ENCODE results near the gene ARRB1.

Gene ARRB1

DNA sequence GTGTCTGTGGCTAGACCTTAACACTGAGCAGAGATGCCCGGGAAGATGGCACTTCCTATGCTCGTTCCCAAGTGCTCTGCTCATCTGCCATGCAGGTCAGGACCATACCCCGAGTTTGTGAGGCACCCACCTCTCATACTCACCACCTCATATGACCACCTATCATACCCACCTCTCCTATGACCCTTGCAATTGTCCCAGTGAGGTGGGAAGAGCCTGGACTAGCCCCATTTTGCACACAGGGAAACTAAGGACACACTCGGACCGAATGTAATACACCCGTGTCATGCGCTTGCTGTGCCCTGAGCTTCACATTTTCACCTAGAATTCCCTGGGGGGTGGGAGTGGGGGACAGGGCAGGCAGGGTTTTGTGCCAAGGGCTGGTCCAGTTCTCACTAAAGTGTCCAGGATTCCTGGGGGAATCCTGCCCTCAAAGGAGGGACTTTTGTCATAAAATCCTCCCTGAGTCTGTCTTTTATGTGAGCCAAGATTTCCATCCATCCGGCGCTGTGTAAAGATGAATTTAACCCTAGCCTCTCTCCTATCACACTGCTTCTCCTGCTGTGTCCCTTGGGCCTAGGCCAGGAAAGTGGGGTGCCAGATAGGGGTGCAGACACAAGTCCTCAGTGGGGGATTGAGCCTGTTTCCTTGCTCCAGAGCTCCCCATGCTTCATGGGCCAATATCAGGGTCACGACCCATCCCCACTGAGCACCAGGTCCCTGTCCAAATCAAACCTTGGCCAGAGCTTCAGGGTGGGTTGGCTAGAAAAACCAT, 90.9 kb downstream of the ARRB1 start:
- DNase-seq, result peak in 2 of 56 donors; percentile 25 to 27

DNA sequence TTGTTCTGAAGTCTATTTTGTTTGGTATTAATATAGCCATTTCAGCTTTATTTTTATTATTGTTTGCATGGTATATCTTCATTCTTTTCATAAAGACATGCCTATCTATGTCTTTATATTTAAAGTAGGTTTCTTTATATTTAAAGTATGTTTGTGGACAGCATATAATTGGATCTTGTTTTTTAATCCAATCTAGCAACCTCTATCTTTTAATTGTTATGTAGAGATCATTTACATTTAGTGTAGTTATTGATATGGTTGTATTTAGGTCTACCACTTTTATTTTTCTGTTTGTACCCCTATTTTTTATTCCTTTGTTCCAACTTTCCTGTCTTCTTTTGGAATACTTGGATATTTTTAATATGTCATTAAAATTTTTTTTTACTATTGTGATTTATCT, 97.1 kb downstream of the ARRB1 start:
- DNase-seq, result no peak

DNA sequence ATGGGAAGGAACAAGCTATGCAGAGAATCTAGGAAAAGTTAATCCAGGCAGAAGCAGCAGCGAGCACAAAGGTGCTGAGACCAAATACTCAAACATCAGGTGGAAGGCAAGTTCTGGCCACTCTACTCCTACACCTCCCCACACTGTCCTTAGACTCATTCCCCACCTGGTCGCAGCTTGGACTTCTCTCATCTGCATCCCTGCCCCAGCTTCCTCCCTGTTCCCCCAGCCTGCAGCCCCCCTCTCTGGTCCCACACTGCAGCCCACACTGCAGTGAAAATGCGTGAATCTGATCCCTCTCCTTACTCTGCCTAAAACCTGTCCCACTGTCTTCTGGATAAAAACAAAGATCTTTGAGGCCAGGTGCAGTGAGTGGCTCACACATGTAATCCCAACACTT, 101.8 kb downstream of the ARRB1 start:
- DNase-seq, result no peak

DNA sequence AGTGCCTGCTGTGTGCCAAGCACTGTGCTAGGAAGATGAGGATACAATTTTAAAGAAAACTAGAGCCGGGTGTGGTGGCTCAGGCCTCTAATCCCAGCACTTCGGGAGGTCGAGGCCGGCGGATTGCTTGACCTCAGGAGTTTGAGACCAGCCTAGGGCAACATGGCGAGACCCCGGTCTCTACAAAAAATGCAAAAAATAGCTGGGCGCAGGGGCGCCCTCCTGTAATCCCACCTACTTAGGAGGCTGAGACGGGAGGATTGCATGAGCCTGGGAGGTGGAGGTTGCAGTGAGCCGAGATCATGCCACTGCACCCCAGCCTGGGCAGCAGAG, 102.6 kb downstream of the ARRB1 start:
- no peak for DNase-seq

DNA sequence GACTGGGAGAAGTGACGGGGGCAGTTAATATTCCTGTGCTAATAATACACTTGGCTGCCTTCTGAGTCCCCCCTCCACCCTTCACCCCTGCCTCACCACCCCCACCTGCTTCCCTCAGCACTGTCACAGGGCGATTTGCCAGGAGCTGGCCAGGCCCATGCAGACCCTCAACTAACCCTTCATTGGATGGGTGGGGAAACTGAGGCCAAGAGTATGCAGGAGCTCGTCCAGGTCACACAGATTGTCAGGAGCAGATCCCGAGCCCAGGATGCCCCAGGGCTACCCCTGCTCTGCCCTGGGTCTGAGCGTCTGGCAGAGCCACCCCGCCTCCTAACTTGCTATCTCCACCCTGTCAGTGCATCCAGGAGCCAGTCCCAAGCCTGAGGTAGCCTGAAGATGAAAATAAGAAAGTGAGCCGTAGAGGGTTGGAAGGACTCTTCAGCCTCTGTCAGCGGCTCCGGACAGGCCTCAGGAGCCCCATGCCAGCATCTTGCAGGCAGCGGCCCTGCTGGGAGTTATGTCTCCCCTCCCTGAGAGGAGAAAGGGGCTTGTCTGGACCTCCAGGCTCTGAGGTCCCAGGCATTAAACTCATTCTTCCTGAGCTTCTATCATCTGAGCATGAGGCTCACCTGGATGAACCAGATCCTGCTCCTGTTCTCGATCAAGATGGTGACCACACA, 104.7 kb downstream of the ARRB1 start:
- DNase-seq, result no peak

DNA sequence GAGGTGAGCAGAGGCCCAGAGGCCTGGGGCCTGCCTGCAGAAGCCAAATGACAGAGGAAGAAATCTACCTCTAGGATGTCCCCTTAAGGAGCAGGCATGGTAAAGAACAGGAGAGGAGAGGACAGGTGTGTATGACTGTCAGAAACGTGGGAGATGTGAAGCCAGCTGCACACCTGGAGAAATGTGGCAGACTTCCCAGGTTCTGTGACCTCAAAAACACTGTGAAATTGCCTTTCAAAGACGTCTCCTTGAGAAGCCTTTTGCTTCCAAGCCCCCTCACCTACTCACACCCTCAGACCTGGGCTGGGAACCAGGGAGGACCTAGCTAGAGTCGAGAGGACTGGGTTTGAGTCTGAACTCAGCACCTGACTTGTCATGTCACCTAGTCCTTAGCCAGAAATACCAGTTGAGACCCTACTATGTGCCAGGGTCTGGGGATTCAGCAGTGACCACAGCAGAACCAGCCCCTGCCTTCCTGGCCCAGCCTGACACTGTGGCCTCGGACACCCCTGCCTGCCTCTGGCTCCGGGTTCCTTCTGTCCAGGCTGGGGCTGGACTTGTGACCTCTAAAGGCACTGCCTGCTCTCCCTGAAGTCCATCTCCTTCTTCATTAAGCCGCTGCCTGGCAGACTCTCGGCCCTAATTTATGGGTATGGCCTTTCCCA, 105.3 kb downstream of the ARRB1 start:
- no peak for DNase-seq

DNA sequence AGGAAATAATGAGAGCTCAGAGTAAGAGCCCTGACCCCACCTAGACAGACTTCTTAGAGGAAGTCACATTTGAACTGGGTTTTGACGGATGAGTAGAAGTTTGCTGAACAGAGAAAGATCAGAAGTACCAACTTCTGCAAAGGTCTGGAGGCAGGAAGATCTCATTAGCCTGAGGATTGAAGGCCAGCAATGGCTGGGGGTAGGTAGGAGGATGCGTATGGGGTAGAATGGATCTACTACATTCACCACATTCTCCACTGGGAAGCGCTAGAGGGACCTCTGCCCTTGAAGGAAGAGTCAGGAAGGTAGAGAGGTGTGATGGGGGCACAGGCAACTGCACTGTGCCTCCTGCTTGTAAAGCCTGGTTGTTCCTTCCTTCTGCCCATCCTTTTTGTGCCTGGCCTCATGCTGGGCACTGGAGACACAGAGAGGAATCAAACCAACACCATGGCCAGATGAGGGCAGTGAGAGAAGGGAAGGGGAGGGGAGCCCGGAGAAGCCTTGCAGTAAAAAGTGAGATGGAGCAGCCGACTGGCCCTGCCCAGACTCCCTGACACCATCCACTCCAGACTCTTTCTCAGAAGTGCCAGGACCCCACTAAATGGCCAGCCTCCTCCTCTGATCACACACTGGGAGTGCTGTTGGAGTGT, 106.0 kb downstream of the ARRB1 start:
- DNase-seq, result no peak

DNA sequence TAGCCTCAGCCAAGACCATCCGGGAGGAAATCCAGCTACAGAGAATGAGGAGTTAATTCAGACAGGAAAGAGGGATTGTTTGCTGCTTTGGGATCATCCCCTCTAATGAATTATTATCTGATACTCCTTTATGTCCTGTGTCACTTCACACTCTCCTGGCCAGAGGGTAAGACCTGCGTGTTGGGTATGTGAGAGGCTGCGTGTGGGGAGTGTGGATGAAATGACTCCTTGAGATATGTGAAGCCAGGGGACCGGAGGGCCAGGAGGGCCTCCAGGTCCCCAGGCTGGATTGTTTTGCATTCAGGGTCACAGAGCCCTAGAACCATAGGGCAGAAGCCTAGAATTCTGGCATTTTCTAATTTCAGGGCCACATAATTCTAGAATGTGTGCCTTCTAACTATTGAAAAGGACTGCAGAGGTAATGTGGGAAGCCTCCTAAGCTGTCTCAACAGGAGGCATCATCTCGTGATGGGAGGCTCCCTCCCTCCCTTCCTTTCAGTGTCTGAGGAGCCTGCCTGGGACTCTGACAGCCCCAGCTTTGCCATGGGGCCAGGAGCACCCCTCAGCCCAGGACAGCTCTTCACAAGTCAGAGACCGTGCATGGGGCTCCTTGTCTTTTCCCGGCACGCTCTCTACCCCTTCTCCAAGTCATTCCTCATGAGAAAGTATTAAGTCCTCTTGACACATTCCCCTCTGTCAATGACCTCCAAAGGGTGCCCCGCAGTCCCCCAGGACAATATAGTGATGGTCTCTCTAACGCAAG, 107.2 kb downstream of the ARRB1 start:
- no peak for DNase-seq

DNA sequence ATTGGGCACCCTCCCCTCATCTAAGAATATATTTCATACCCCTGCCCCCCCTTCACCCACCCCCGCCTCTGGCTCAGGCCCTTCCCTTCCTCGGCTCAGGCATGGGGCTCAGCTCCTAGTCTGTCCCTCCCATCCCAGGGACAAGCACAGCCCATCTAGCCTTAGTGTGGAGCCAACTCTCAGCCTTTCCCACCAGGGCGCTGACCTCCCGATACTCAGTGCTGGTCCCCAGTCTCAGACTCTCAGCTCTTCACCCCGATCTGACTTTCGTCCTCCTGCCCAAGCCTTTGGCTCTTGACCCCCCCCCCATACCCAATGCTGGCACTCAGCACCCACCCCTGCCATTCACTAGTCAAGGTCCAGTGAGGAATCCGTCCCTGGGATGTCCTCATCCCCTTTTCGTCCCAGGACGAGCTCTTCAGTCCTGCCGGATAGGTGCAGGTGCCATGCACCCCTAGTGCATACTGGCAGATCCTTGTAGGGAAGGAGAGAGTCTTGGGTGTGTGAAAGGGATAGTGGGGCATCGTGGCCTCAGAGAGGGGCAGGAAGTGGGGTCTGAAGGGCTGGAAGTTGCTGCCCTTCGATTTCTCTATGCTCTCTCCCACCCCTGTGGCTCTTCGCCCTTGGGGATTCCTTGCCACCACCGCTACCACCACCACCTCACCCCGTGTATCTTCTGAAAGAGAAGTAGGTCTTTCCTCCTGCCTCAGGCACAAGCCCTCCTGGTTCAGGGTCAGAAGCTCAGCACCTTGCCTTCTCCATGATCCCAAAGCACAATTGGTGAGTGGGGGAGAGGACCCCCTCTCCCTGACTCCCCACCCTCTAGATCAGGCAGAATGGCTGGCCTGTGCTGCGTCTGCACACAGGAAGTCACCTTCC, 108.5 kb downstream of the ARRB1 start:
- DNase-seq, result no peak

DNA sequence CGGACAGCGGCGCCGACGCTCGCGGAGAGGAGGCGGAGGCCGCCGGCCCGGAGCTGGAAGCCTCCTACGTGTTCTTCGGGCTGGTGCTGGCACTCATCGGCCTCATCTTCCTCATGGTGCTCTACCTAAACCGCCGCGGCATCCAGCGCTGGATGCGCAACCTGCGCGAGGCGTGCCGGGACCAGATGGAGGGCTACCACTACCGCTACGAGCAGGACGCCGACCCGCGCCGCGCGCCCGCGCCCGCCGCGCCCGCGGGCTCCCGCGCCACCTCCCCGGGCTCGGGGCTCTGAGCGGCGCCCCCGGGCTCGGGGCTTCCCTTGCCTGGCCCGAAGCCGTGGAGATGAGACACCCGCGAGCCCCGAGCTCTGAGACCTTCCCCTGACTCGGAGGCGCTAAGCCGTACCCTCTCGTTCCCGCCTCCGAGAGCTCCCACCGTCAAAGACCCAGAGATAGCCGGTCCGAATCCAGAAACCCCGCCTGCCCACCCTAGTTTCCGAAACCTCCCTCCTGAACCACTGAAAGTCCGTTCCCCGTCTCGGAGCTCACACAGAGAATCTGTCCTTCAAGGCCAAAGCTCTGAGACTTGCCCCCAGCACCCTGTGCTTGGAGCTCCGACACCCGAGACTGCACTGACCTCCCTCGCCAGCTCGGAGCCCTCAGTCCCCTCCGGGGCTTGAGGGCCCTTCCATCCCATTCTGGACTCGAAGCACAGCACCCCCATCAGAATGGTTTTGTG, 109.4 kb downstream of the ARRB1 start:
- peak in 1 of 56 donors; percentile 62 for DNase-seq

DNA sequence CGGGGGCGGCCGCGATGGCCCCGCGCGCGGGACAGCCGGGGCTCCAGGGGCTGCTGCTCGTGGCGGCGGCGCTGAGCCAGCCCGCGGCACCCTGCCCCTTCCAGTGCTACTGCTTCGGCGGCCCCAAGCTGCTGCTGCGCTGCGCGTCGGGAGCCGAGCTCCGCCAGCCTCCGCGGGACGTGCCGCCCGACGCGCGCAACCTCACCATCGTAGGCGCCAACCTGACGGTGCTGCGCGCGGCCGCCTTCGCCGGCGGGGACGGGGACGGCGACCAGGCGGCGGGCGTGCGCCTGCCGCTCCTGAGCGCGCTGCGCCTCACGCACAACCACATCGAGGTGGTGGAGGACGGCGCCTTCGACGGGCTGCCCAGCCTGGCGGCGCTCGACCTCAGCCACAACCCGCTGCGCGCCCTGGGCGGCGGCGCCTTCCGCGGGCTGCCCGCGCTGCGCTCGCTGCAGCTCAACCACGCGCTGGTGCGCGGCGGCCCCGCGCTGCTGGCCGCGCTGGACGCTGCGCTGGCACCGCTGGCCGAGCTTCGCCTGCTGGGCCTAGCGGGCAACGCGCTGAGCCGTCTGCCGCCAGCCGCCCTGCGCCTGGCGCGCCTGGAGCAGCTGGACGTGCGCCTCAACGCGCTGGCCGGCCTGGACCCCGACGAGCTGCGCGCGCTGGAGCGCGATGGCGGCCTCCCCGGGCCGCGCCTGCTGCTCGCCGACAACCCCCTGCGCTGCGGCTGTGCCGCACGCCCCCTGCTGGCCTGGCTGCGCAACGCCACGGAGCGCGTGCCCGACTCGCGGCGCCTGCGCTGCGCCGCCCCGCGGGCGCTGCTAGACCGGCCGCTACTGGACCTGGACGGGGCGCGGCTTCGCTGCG, 110.2 kb downstream of the ARRB1 start:
- peak in 45 of 56 donors; percentile 17 to 83 (median 62) for DNase-seq

DNA sequence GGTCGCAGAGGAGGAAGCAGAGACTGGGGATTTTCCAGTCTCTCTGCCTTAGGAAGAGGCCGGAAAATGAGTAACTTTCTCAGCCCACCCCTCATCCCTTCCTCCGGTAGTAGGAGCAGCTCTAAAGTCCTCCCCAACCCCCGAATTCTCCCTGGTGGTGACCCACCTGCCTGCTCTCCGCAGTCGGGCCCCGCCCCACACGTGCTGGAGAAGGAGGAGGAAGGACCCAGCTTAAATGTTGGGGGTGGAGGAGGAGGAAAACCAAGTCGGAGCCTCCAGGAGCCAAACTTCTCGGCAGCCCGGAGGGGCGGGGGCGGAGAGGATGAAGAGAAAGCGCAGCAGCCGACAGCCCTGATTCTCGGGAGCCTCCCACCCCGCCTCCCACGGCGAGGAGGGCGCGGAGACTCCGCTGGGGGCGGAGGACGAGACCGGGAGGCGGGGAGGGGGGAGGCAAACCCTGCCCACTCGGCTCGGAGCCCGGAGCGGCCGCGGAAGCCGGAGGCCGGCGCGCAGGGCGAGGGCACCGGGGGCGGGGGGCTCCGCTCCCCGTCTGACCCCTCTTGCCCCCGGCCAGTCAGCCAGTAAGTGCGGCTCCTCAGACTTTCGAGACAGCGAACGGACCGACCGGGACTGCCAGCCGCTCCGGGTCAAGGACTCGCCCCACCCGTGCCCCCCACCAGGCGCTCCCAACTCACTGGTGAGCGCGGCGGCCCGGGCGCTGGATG, 111.0 kb downstream of the ARRB1 start, which contains the start of gene TPBGL:
TPBGL (plus strand) TSS at position 464 of the 725 bp plus-strand sequence. CDS start 276 bp downstream, outside the sequence.
- DNase-seq, result peak in 20 of 56 donors; percentile 20 to 71 (median 36)

DNA sequence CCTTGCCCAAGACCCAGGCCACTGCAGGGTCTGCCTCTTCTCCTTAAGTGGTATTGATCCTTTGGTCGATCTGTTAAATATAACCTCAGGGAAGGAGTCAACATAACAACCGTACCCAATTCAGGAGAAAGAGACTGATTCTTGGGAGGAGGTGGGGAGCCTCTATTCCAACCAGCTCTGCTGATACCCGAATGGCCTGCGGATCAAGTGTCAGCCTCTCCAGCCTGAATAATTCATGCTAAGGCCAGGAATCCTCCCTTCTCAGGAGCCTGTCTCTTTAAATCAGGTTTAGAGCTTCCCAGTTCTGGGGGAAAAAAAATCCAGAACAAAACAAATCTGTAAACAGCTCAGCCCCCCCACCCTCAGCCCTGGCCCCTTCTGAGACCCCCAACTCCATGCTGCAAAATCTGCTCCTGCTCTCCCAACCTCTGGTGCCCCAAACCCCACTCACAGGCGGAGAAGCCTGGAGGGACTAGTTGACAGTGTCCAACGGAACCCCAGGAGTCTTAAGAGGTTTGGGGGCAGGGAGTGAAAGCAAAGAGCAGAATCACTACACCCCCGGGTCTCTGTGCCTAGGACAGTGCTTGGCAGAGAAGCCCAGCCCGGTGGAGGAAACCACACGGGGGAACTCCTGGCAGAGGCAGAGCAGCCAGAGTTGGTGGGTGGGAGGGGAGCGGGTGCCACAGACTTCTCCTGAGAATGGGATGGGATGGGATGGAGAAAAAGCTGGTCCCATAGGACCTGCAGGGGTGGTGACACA, 111.8 kb downstream of the ARRB1 start:
- DNase-seq, result no peak

DNA sequence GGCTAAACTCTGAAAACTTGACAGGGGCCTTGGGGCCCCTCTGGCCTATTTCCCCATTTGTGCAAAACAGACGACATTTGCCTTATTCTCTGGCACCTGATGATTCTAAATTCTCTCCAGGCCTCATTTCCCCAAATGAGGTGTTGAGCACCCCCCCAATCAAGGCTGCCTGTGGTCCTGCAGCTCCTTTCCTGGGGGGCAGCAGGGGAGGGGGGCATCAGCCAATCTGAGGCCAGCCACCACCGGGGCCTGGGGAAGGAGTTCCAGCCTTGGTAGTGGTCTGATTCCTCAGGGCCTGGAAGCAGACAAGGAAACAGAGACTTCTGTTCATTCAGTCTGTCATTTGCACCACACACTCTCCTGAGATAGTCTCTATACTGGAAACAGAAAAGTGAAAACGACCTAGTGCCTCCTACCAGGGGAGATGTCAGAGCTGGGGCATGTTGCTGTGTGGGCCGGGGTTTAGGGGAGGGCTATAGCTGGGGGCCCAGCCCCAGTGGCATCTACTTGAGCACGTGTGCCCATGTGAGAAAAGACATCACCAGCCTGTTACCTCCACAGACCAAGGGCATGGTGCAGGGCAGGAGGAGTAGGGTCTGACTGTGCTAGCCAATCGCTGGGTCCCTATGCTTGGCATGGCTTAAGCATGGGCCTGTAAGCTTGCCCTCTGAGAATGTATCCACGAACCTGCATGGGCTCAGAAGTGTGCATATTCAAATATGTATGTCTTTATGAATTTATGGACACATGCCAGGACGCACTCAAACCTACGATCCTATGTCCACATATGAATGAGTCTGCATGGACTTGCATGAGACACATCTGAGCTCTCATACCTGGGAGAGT, 112.6 kb downstream of the ARRB1 start:
- no peak for DNase-seq

DNA sequence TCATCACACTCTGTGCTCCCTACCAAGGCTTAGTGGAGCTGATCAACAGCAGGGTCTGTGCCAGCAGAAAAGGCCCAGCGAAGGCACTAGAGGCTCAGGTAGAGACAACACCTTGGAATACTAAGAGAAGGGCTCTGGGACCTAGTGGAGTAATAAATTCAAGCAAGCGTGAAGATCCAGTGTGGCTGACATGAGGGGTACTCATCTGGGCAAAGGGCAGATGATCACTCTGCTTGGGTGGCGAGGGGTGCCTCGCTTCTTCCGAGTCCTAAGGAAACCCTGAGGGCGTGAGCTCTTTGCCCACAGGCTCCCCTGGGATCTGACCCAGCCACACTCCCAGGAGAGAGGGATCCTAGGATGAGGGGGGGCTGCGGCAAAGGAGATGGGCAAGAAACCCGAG, 114.4 kb downstream of the ARRB1 start:
- no peak for DNase-seq

DNA sequence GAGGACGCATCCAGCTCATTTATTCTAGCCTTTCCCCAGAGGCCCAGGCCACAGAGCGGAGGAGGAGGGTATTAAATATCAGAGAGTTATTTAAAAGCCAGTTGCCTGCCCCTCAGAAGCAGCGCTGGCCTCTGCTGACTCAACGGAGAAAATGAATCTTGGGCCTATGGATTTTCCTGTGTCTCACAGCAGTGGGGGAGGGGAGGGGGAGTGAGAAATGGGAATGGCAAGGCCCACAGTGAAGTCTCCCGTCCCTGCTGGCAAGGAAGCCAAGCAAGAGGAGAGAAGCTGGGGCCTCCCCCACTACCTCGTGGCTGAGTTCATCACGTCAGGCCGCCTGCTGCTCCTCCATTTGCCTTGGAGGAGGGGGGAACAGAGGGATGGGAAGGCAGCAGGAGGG, 115.4 kb downstream of the ARRB1 start:
- DNase-seq, result no peak

Measured in nucleus accumbens (tissue), 56 donors.